ENCODE data around the gene BNC2. TPM values are rescaled to one million over a fixed set of nuclear protein-coding genes. Genes with fewer than 3 reads are reported as not detected.

The BNC2 gene
- total RNA-seq, 1 experiment from 2014 or later: 43.6 TPM

DNA sequence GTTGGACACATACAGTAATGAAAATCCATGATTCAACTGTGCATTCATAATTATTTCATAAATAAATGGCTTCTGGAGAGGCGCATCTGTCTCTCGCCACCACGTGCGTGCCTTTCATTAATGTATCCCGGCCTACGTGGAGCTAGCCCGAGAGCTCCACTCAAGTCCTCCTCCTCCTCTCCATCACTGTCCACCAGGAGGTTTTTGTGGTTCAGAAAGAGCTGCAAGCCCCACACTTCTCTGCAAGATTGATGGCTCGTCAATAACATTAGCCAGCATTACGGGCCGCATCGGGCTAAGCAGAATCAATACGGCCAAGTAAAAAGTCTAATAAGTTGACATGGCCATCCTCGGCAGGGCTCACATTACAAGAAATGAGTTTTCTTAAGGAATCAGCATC lies 499.8 kb downstream of the BNC2 start:
- H4K8ac ChIP-seq (replicated peaks; ENCODE audit: insufficient read length, low read depth, low read length): no peak overlapping the region
- H3K56ac ChIP-seq (ENCODE audit: insufficient read length, low read depth, low read length): no peak overlapping the region
- TF ChIP-seq, protein P1, sequence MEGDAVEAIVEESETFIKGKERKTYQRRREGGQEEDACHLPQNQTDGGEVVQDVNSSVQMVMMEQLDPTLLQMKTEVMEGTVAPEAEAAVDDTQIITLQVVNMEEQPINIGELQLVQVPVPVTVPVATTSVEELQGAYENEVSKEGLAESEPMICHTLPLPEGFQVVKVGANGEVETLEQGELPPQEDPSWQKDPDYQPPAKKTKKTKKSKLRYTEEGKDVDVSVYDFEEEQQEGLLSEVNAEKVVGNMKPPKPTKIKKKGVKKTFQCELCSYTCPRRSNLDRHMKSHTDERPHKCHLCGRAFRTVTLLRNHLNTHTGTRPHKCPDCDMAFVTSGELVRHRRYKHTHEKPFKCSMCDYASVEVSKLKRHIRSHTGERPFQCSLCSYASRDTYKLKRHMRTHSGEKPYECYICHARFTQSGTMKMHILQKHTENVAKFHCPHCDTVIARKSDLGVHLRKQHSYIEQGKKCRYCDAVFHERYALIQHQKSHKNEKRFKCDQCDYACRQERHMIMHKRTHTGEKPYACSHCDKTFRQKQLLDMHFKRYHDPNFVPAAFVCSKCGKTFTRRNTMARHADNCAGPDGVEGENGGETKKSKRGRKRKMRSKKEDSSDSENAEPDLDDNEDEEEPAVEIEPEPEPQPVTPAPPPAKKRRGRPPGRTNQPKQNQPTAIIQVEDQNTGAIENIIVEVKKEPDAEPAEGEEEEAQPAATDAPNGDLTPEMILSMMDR (conservative IDR thresholded peaks at IDR 0.05): no peak
- H2AFZ ChIP-seq (ENCODE audit: low read length): no peak overlapping the region
- no peak overlapping the region for H2BK20ac ChIP-seq (ENCODE audit: low read depth, low read length, poor library complexity, severe bottlenecking)
- no peaks in the 10 kb centered on the region for H3K79me1 ChIP-seq (ENCODE audit: insufficient read depth, low read depth, low read length, poor library complexity, severe bottlenecking)
- no peak overlapping the region for H3K27ac Mint-ChIP-seq
- no peak overlapping the region for H3K27ac ChIP-seq (ENCODE audit: insufficient read length, low read depth, low read length)
- H2BK5ac ChIP-seq (ENCODE audit: insufficient read length, low read length): no peak overlapping the region
- no peak overlapping the region for H3K14ac ChIP-seq (ENCODE audit: insufficient read depth, low read length)
- H3K9me3 Mint-ChIP-seq: no peaks in the 10 kb centered on the region; a peak in 1 of 5 replicates
- no peaks in the 10 kb centered on the region for H3K27me3 ChIP-seq (ENCODE audit: insufficient read depth, low read length)
- no peak for DNase-seq
- no peak overlapping the region for H3T11ph ChIP-seq (ENCODE audit: low read length)
- no peak overlapping the region for H3K18ac ChIP-seq (ENCODE audit: insufficient read length, low read depth, low read length)
- H3K36me3 Mint-ChIP-seq (ENCODE audit: insufficient read depth in 1 of 3, low read depth in 3 of 3): no peaks in the 10 kb centered on the region
- no peak overlapping the region for H2BK12ac ChIP-seq (ENCODE audit: insufficient read length, low read depth, low read length)
- no peaks in the 10 kb centered on the region for H3K23me2 ChIP-seq (ENCODE audit: insufficient read length, low read depth, low read length, poor library complexity, severe bottlenecking)
- H4K91ac ChIP-seq (ENCODE audit: insufficient read length, low read depth, low read length): no peak overlapping the region
- no peaks in the 10 kb centered on the region for H3K79me2 ChIP-seq (ENCODE audit: insufficient read depth, low read length)
- H2BK120ac ChIP-seq (ENCODE audit: low read depth, low read length, poor library complexity, severe bottlenecking): no peak overlapping the region
- no peaks in the 10 kb centered on the region for H3K4me1 ChIP-seq (ENCODE audit: insufficient read depth, low read length)
- H3K23ac ChIP-seq (ENCODE audit: insufficient read length, low read depth, low read length): no peak overlapping the region
- no peak overlapping the region for H3K4ac ChIP-seq (ENCODE audit: low read depth, low read length)
- peaks cover 0 to 5% of the 10 kb centered on the region in 2 experiments; a peak in 1 of 4 replicates for H3K4me1 Mint-ChIP-seq
- WGBS (ENCODE audit: extremely low coverage, insufficient read length, low lambda C conversion rate): no CpG with 5 or more reads among the region's 13 CpGs
- H2AK5ac ChIP-seq (ENCODE audit: insufficient read length, low read length): no peak overlapping the region
- no peak overlapping the region for H3K4me2 ChIP-seq (ENCODE audit: insufficient read depth, insufficient read length, low read length)
- no peak overlapping the region for H2BK15ac ChIP-seq (ENCODE audit: low read depth, low read length)
- no peaks in the 10 kb centered on the region for H3K9me3 ChIP-seq (ENCODE audit: control insufficient read depth, low read depth, low read length)
- H4K5ac ChIP-seq (ENCODE audit: insufficient read length, low read depth, low read length): no peak overlapping the region
- no peaks in the 10 kb centered on the region for H3K27me3 Mint-ChIP-seq (ENCODE audit: low read depth)
- H4K20me1 ChIP-seq (ENCODE audit: control insufficient read depth, insufficient read depth, insufficient read length): no peaks in the 10 kb centered on the region
- no peak overlapping the region for H3K4me3 Mint-ChIP-seq
- H3K9ac ChIP-seq (ENCODE audit: extremely low read depth, insufficient read length, low read length): no peak overlapping the region

Data from H9 (cell line).